Measurements from ENCODE around the gene PRKCZ.

The PRKCZ gene

DNA sequence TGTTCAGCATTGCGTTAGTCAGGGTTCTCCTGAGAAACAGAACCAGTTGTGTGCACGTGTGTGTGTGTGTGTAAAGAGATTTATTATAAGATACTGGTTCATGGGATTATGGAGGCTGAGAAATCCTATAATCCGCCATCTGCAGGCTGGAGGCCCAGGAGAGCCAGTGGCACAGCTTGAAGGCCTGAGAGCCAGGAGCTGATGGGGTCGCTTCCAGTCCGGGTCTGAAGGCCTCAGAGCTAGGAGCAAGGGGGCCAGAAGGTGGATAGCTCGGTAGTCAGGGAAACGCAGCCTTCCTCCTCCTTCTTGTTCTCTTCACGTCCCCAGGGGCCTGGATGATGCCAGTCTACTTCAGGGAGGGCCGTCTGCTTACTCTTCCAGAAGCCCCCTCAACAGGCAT lies 106.7 kb downstream of the PRKCZ start:
- DNase-seq (ENCODE audit: low read depth) = no peak

DNA sequence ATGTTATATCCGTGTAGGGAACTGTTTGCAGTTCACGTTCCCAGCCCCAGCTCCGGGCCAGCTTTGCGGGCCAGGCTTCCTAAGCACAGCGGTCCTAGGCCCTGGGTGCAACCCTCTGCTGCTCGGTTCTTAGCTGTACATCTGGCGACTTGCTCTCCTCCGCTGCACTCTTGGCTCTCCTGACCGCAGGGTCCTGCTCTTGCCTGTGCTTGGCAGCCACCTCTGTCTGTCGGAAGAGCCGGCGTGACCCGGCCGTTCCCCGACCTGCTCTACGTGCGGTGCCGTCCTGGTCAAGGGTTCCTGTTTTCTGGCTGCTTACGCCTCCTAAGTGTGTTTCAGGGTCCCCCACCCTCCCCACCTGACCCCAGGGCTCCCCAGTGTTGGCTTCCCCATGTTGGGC lies 107.6 kb downstream of the PRKCZ start:
- no peak for DNase-seq (ENCODE audit: low read depth)

DNA sequence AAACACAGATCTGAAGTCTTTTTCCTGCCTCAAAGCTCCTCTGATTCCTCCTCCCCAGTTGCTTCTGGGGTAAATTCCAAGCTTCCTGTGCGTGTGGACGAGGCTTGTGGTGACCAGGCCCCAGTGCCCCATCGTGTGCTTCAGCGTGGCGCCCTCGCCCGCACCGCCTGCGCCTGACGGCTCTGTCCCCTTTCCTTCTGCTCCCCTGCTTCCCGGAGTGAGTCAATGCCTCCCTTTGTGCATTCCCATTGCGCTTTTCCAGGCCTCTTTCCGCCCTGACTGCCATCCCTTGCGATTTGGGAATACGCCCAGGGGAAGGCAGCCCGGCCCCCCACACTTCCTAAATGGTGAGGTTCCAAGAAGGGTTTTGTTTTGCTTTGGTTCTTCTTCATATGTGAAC lies 108.1 kb downstream of the PRKCZ start:
- no peak for DNase-seq (ENCODE audit: low read depth)

DNA sequence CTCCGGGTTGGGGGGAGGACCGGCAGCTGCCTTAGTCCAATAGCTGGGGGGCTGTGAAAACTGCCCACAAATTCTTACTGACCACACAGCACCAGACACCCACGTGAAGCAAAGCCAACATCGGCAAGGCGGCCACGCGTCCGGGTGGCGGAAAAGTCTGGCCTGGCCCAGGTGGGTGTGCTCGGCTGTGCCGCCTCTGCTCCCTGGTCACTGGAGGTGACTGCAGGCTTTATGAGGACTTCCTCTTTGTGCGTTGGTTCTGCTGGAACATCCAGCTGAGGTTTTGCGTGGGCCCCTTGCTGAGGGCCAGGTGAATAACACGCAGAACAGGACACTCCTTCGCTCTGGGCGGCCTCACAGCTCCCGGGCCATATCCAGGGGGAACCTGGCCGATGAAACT lies 108.9 kb downstream of the PRKCZ start:
- DNase-seq (ENCODE audit: low read depth) = no peak

DNA sequence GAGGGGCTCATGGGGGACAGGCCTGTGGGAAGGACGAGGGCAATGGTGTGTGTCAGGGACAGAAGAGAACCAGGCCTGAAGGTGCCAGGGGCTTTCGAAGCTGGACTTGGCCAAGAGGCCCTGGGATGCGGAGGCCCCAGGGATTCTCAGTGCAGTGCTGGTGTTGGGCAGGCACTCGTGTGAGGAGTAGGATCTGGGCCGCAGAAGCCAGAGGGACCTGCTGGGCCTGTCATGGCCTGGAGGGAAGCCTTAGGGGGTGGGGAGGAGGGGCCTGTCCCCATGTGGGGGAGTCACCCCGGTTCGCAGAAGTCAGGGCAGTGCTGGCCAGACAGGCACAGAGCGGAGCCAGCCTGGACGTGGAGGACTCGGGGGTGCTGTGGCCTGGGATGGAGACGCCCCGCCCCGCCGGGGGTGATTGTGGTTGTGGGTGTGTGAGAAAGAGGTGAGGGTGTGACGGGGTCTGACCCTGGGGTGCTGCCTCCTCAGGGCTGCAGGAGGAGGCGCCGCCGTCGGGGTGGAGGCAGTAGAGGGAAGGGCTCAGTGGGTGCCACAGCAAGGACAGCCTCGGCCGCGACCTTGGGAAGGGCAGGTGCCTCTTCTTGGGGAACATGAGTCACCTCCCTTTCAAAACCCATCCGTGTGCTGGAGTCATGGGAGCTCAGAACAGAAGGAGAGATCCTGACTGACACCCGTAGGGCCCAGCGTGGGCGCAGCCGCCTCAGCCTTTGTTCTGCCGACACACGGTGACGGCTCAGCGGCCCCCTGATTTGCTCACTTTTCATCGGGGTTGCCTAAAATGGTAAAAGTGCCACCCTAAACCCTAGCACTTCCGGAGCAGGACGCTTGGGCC lies 110.5 kb downstream of the PRKCZ start:
- DNase-seq (ENCODE audit: low read depth) = no peak

DNA sequence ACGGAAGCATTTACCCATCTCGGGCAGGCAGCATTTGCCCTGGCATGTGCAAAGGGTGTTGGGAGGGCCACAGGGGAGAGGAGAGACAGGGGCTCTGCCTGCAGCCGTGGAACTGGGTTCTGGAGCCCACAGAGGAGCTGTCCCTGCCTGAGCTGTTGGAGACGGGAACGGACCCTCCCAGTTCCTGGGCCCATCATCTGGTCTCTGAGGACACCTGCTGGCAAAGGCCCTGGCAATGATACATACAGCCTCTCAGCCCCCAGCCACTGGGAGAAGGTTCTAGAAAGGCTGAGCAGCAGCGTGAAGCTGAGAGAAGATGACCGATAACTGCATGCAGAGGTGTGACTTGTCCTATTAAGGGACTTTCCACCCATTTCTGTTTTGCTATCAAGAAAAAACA lies 113.0 kb downstream of the PRKCZ start:
- no peak for DNase-seq (ENCODE audit: low read depth)

DNA sequence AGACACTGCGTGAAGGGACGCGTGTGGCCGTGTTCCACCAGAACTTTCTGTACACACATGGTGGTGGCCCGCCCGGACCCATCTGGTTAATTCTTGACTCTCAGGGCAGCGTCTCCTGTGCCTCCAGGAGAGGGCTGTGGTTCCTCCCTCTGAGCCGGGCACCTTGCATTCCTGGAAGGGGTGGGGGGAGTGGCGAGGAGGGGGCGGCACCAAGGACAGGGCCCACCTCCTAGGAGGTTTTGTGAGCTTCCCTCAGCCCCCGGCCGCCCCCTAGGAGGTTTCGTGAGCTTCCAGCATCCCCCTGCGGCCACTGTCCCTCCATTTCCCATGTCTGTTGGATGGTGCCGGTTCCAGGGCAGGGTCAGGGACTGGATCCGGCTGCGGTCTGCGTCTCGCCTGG lies 115.4 kb downstream of the PRKCZ start:
- no peak for DNase-seq (ENCODE audit: low read depth)

DNA sequence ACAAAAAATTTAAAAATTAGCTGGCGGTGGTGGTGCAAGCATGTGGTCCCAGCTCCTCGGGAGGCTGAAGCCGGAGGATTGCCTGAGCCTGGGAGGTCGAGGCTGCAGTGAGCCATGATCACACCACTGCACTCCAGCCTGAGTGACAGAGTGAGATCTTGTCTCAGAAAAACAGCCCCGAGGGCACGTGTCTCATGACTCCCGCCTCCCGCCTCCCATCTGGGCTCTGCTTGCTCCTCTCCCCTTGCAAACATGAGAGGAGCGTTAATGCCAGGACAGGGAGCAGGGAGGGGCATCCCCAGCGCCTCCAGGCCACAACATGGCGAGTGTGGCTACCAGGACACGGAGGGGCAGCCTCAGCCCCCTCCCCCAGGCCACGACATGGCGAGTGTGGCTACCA lies 116.0 kb downstream of the PRKCZ start:
- no peak for DNase-seq (ENCODE audit: low read depth)

DNA sequence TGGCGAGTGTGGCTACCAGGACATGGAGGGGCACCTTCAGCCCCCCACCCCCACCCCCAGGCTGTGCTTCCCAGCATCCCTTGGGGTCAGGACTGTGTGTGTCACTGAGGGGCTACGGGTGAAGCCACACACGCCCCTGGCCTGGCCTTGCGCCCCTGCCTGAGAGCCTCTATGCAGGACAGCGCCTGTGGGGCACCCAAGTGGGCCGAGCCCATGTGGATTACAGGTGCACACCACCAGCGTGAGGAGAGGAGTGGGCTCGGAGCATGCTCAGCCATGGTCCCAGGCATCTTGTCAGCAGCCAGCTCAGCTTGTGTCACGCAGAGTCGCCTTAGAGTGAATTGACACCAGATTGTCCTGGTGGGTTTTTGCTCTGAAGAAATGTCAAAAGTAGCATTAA lies 116.5 kb downstream of the PRKCZ start:
- DNase-seq (ENCODE audit: low read depth) = no peak

DNA sequence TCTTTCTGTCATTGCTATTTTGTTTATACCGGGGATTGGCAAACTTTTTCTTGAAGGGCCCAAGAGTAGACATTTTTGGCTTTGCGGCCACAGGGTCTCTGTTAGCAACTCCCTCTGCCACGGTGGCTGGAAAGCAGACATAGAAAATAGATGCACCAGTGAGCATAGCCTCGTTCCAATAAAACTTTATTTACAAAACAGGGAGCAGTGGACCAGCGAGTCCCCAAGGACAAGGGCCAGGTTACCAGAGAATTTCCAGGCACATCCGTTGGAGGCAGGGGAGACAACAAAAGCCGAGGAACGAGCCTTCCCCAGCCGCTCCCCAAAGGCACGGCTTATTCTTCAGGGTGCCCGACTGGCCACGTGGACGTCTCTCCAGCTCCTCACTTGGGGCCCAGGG lies 117.9 kb downstream of the PRKCZ start:
- DNase-seq (ENCODE audit: low read depth) = no peak

DNA sequence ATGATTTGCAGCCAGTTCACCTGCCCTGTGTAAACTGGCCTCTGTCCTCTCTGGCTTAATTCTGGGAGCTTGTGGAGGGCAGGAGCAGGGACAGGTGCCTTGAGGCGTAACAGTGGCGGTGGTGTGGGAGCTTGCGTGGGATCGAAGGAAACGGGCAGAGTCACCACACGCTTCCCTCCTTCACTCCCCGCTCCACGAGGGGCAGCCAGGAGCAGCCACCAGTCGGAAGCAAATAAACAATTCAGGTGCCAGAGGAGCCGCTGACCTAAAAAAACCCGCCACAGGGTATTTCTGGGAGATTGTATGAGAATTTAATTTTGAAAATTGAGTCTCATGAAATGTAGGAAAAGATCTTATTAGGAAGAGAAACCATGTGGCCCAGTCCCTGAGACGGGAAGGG lies 118.3 kb downstream of the PRKCZ start:
- no peak for DNase-seq (ENCODE audit: low read depth)

DNA sequence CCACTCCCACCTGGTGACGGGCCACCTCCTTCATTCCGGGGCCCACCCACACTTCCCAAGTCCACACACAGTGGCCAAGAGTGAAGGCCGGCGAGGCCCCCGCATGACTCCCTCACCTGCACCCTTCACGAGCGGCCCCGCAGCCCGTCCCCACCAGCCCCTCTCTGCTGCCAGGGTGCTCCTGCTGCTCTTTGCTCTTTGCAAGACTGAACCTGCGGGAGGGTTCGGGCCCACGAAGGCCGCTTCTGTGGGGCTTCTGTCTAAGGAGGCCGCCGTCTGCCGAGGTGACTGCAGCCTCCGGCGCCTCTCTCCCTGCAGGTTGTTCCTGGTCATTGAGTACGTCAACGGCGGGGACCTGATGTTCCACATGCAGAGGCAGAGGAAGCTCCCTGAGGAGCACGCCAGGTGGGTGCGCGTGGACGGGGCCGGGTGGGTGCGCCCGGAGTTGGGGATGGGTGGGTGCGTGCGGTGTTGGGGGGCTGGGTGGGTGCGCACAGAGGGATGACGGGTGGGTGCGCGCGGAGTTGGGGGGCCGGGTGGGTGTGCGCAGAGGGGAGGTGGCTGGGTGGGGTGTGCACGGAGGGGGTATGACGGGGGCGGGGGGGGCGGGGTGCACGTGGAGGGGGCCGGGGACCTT lies 119.1 kb downstream of the PRKCZ start:
- DNase-seq (ENCODE audit: low read depth) = no peak

DNA sequence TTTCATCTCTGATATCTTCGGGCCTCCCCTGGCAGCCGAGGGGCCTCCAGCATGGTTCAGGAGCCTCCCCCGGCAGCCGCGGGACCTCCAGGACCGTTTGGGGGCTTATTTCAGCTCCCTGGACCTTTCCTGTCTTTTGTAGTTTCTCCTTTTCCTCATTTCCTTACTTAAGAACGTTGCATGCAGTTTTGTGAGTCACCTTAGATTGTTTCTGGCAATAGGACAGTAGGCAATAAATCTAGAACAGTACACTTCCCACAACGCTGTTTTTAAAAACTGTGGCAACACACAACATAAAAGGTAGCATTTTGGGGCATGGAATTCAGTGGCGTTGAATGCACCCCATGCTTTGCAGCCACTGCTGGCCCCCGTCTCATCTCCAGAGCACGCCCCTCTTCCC lies 120.0 kb downstream of the PRKCZ start:
- DNase-seq (ENCODE audit: low read depth) = no peak

DNA sequence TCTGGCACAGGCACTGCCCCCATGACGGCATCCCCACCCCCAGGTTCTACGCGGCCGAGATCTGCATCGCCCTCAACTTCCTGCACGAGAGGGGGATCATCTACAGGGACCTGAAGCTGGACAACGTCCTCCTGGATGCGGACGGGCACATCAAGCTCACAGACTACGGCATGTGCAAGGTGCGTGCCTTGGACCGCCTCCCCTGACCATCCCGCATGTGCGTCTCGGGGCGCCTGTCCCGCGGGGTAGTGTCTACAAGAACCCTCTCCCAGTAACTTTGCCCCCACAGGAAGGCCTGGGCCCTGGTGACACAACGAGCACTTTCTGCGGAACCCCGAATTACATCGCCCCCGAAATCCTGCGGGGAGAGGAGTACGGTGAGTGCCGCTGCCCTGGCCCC lies 121.8 kb downstream of the PRKCZ start:
- DNase-seq (ENCODE audit: low read depth) = no peak

DNA sequence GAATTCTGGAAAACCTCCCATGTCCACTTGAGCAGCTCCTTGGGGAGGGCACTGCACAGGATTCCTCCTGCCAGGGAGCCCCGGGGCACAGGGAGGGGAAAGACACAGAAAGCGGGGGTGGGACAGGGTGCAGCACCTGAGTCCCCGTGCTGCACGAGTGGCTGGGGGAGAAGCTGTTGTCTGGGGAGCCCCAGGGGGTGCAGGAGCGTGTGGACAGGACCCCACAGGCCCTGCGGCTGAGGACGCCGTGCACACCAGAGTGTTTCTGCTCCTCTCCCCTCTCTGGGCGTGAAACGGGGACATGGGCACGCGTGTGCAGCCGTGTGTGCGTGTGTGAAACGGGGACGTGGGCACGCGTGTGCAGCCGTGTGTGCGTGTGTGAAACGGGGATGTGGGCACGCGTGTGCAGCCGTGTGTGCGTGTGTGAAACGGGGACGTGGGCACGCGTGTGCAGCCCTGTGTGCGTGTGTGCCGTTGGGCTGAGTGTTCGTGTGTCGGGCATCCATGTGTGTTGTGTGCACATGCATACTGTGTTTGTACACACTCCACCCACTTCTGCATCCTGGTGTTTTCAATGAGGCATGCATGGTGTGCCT lies 122.4 kb downstream of the PRKCZ start:
- DNase-seq (ENCODE audit: low read depth) = no peak

DNA sequence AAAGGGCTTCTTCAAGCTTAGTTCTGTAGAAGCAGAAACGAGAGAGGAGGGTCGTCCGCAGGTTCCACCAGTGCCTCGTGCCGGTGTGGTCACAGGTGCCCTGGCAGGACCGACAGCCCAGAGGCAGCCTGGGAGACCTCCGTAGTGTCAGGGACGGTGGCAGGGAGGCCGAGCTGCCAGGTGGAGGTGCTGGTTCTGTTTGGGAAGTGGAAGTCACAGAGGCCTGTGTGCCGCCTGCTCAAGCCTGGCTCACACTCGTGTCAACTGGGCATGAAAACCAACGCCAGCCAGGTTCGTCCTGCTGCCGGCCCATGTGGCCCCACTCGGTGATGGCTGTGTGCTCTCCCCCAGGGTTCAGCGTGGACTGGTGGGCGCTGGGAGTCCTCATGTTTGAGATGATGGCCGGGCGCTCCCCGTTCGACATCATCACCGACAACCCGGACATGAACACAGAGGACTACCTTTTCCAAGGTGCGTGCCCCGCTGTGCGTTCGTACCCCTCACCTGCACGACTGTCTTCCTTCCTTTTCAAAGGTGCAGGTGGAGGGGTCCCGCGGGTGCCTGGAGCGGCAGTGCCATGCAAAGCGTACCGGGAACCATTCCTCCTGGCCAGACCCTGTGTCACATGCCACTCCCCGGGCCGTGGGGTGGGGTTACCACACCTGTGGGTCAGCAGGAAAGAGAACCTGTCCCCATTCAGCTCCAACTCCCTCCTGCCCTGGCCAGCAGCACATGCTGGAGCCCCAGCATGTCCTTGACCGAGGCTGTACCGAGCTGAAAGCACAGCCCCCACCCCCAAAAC lies 123.5 kb downstream of the PRKCZ start:
- no peak for DNase-seq (ENCODE audit: low read depth)

DNA sequence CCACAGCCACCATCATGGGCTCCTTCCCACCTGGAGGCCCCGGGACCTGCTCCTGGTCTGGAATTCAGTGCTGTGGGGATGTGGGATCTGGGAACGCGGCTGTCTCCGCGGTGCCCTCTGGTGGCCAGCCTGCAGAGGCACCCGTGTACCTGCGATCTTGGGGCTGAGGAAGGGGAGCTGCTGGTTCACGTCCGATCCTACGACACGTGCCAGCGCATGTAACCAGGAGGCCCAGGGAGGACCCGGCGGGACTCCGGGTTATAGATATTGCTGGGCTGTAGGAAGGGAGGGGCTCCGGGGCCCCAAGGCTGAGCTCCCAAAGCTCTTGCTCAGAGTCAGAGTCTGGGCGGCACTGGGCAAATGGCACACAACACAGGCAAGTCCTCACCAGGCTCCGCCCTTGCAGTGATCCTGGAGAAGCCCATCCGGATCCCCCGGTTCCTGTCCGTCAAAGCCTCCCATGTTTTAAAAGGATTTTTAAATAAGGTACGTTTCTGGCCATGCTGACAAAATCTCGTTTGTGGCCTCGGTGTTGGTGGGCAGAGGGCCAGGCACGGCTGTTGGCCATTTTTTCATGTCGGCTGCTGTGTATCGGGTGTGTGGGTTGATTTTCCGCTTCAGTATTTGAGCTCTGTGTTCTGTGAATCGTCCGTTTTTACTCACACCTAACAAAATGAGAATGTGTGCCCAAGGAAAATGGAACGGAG lies 124.3 kb downstream of the PRKCZ start:
- no peak for DNase-seq (ENCODE audit: low read depth)

DNA sequence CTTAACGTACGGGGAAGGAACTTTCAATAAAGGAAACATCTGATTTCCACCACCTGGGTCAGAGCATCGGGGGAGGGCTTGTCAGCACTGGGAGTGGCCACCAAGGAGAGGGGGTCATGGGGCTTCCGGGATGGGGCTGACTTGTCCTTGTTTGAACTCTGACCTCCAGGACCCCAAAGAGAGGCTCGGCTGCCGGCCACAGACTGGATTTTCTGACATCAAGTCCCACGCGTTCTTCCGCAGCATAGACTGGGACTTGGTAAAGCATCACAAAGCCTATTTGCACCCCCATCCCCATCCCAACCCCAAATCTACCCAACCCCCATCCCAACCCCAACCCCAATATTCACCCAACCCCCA lies 124.8 kb downstream of the PRKCZ start:
- no peak for DNase-seq (ENCODE audit: low read depth)

DNA sequence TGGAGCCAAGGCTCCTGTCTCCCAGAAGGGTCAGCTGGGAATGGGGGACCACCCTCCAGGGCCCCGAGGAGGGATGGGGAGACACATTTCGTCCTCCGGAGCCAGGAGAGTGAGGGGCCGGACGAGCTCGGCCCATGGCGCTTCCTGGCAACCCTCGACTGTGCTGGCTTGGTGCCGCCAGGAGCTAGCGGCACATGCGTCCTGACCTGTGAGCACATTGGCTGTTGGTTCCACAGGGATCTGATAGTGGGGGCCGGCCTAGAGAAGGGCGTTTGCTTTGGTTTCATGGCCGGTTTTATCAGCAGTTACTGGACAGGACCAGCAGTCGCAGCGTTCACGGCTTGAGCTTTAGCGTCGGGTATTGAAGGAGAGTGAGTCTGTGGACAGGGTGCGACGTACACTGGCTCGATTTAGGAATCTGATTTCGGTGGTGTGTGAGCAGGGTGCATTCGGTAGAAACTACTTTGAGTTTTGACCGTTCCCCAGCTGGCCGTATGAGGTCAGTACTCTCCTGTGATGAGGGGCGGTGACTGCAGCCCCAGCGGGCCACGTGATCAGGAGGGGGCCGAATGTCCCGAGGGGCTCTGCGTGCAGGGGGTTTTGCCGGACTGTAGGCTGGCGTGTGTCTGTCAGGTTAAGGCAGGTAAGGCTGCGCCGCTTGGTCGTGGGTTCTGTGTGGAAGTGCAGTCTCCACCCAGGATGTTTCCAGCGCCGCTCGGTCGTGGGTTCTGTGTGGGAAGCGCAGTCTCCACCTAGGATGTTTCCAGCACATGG lies 125.7 kb downstream of the PRKCZ start:
- DNase-seq (ENCODE audit: low read depth) = no peak

DNA sequence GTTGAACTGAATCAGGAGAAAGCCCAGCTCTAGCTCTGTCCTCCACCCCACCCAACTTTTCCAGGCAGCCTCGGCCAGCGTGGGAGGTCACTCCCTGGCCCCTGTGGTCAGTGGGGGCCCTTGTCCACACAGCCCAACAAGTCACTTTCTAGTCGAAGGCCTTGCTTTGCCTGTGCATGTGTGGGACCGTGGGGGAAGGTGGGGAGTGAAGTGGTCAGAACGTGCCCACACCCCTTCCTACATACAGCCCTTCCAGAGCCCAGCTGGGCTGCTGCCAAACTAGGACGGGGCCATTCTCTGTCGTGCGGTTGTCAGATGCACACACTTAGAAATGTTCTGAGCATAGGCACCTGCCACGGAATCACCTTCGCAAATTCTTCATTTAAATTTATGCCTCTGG lies 126.4 kb downstream of the PRKCZ start:
- no peak for DNase-seq (ENCODE audit: low read depth)

DNA sequence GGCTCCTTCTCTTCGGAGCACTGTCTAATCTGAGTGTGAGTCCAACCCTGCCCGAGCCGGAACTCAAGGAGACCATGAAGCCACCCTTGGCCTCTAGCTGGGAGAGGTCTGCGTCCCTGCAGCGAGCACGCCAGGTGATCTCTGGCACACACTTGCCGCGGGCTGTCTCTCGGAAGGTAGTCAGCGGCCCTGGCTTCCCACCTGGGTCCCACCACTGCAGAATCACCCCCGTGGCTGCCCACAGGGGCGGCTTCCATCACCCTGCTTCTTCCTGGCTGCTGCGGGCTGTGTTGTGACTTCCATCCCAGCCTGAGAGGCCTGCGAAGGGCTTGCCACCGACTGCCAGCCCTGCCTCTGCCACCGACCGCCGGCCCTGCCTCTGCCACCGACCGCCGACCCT lies 127.3 kb downstream of the PRKCZ start:
- DNase-seq (ENCODE audit: low read depth) = no peak

Data from stimulated activated CD8-positive, alpha-beta memory T cell treated with anti-CD3 and anti-CD28 coated beads, Interleukin-4, amount 100 ng/mL, for 24 hours (primary cell).